OCI-LY7 (cell line): ENCODE measurements around the gene NAB2. TPM values are rescaled to one million over a fixed set of nuclear protein-coding genes. Genes with fewer than 3 reads are reported as not detected.

Experiments
- Bru-seq: library from RNA; stranded (reverse); fragments of 400-500 nt; gene quantifications from one replicate; lab custom pipeline; 2021; lab: Mats Ljungman, UMichigan
- BruChase-seq, 2 experiments: library from RNA; stranded (reverse); fragments of 400-500 nt; gene quantifications; one replicate each; lab custom pipeline; 2021; lab: Mats Ljungman, UMichigan
- BruUV-seq: library from RNA; stranded (reverse); fragments of 400-500 nt; replicated peaks from 2 replicates; lab custom pipeline; 2021; lab: Mats Ljungman, UMichigan
- CTCF ChIA-PET: fragments of 300-600 bp; sonication (Branson Sonifier 250); formaldehyde crosslinking; loops from one replicate; lab custom pipeline; 2022; ENCODE audit warnings: antibody characterized with exemption; ENCODE audit not compliant: unreplicated experiment; lab: Charles Lee
- POLR2A ChIA-PET: fragments of 300-600 bp; sonication (Branson Sonifier 250); formaldehyde crosslinking; loops from one replicate; lab custom pipeline; 2022; ENCODE audit warnings: antibody characterized with exemption; lab: Charles Lee
- DNase-seq: peaks from one replicate; pipeline ENCODE4 v3.0.0-alpha.2; 2015; ENCODE audit warnings: low spot score
- H2AFZ ChIP-seq: fragments of 200-600 bp; sonication (generic), shearing (Covaris generic); 2 replicates; pipeline ENCODE4 v1.6.1; 2014; ENCODE audit warnings: mild to moderate bottlenecking, antibody characterized with exemption, low read length, moderate library complexity
- H3K27ac ChIP-seq: fragments of 200-600 bp; sonication (generic); 2 replicates; pipeline ENCODE4 v1.5.1; 2014; ENCODE audit warnings: mixed run types, low read depth, mild to moderate bottlenecking, moderate library complexity, low read length, inconsistent platforms; ENCODE audit not compliant: poor library complexity, severe bottlenecking
- H3K36me3 ChIP-seq: fragments of 200-600 bp; sonication (generic); 2 replicates; pipeline ENCODE4 v1.6.1; 2014; ENCODE audit warnings: mild to moderate bottlenecking, antibody characterized with exemption, low read length, moderate library complexity, mixed read lengths; ENCODE audit not compliant: insufficient read depth
- H3K4me1 ChIP-seq: fragments of 200-600 bp; sonication (generic); 2 replicates; pipeline ENCODE4 v1.5.1; 2014; ENCODE audit warnings: mild to moderate bottlenecking, low read length; ENCODE audit not compliant: insufficient read depth, poor library complexity, severe bottlenecking
- H3K4me2 ChIP-seq: fragments of 200-600 bp; sonication (generic); 2 replicates; pipeline ENCODE4 v1.6.1; 2014; ENCODE audit warnings: mild to moderate bottlenecking, low read length
- H3K4me3 ChIP-seq: fragments of 200-600 bp; sonication (generic); 2 replicates; pipeline ENCODE4 v1.5.1; 2014; ENCODE audit warnings: mild to moderate bottlenecking, low read depth, low read length; ENCODE audit not compliant: poor library complexity, severe bottlenecking
- H3K79me2 ChIP-seq: fragments of 200-600 bp; sonication (generic); 2 replicates; pipeline ENCODE4 v1.6.1; 2016; ENCODE audit warnings: low read depth, mild to moderate bottlenecking, low read length, moderate library complexity, mixed read lengths; ENCODE audit not compliant: insufficient read depth
- H3K9me2 ChIP-seq: fragments of 200-600 bp; sonication (generic); 2 replicates; pipeline ENCODE4 v1.6.1; 2016; ENCODE audit warnings: mild to moderate bottlenecking, low read length, mixed read lengths; ENCODE audit not compliant: insufficient read depth
- H3K9me3 ChIP-seq: fragments of 200-600 bp; sonication (generic); 2 replicates; pipeline ENCODE4 v1.6.1; 2014; ENCODE audit warnings: mild to moderate bottlenecking, mixed run types, low read length, mixed read lengths
- H4K20me1 ChIP-seq: fragments of 200-600 bp; sonication (generic); 2 replicates; pipeline ENCODE4 v1.6.1; 2014; ENCODE audit warnings: mild to moderate bottlenecking, antibody characterized with exemption, low read length, moderate library complexity, mixed read lengths; ENCODE audit not compliant: insufficient read depth
- CTCF ChIP-seq: fragments of 200-600 bp; sonication (generic); conservative IDR thresholded peaks from 2 replicates; pipeline ENCODE4 v1.5.1; 2014; ENCODE audit warnings: mild to moderate bottlenecking, antibody characterized with exemption, low read length, moderate library complexity, mixed read lengths
- EZH2phosphoT487 ChIP-seq: fragments of 200-600 bp; sonication (generic); IDR thresholded peaks from 2 replicates; pipeline ENCODE4 v1.6.1; 2018; ENCODE audit warnings: low read depth, borderline replicate concordance, mild to moderate bottlenecking, mixed run types, antibody characterized with exemption, low read length, moderate library complexity, mixed read lengths
- intact Hi-C: fragments of 100-400 bp; cut with micrococcal nuclease; formaldehyde crosslinking; loops from one replicate; pipeline ENCODE4 v1.10.0; 2022; ENCODE audit not compliant: unreplicated experiment
- long read RNA-seq: library from polyadenylated mRNA; stranded (forward); transcript quantifications from one replicate; pipeline ENCODE4 v2.0.0, GENCODE V29; 2022
- total RNA-seq, 2 experiments: library from RNA; depleted of rRNA in 1 of 2; stranded (reverse); fragments of >200 nt in 1 of 2; shearing (Covaris generic) in 1 of 2; gene quantifications; 2 replicates each; pipeline ENCODE4 v1.2.3, GENCODE V29; 2014 to 2022

The NAB2 gene, protein sequence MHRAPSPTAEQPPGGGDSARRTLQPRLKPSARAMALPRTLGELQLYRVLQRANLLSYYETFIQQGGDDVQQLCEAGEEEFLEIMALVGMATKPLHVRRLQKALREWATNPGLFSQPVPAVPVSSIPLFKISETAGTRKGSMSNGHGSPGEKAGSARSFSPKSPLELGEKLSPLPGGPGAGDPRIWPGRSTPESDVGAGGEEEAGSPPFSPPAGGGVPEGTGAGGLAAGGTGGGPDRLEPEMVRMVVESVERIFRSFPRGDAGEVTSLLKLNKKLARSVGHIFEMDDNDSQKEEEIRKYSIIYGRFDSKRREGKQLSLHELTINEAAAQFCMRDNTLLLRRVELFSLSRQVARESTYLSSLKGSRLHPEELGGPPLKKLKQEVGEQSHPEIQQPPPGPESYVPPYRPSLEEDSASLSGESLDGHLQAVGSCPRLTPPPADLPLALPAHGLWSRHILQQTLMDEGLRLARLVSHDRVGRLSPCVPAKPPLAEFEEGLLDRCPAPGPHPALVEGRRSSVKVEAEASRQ
- 8.5 and 9.6 TPM in 2 replicates for total RNA-seq (2014; rRNA removed; shearing (Covaris generic))
- 4.7 and 6.8 TPM in 2 replicates for total RNA-seq (2022)
- percentile 36 among the genes with signal in this experiment for Bru-seq, nascent RNA
- percentile 34 among the genes with signal in this experiment for BruChase-seq, experiment 1, labeled RNA remaining after a 6-hour chase
- BruChase-seq, experiment 2, labeled RNA remaining after a 2-hour chase: percentile 45 among the genes with signal in this experiment
- long read RNA-seq, partial matches to known transcripts: 0 of 5 reads
- long read RNA-seq, other reads (novel, unspliced or antisense): 4 of 5 reads

DNA sequence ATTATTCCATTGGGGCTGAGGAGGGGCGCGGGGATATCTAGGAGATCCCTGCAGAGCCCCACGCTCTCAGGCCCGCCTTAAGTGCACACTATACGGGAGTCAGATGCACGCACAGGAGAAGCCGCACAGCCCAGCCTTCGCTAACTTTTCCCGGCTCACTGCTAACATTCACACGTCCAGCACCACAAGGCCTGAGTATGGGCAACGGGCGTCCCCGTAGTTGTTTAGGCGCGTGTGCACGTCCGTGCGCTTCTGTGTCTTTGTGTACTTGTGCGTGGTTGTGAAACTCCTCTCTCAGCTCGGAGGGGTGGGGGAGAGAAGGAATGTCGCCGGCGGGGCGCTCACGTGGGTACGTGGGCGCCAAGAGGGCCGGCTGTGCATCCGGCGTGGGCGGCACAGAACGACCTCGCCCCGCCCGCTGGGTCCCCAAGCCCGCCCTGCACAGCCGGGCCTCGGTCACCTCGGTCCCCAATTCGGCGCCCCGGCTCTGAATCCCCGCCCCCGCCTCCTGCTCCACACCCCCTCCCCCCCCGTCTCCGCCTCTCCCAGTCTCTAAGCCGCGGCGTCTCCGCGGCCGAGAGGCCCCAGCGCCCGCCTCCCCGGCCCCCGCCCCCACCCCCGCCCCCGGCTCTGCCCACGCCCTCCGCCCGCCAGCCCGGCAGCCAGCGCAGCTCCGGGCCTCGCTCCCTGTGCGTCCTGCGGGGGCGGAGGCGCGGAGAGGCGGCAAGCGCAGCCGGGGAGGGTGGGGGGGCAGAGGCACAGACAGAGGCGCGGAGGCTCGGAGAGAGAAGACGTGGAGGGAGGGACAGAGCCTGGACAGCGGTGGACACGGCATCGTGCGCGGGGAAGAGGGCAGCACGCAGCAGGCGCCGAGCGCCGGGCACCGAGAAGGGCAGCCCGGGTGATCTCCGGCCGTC, at the start of gene NAB2:
TSS of gene NAB2 (plus strand) at position 761 of the 917 bp plus-strand sequence. CDS start 158 bp downstream, outside the sequence.
- Histone ChIP-seq H3K79me2 (no peaks in the 10 kb centered on the region), H2AFZ (peak within 1 kb of the TSS; percentile 96), H3K9me2 (no peaks in the 10 kb centered on the region), H3K9me3 (no peaks in the 10 kb centered on the region), H3K27ac (peak within 1 kb of the TSS; percentile 88), H3K36me3 (peaks cover 15% of the 10 kb centered on the region; the same call in 1 of the 2 replicates), H3K4me2 (peak within 1 kb of the TSS; percentile 96), H3K4me1 (peaks cover 42% of the 10 kb centered on the region), H3K4me3 (peak within 1 kb of the TSS; percentile 80), H4K20me1 (no peaks in the 10 kb centered on the region)
- DNase-seq: peak; percentile 96
- intact Hi-C loops: loop anchor here (1.0 to 5.0 kb wide), 3 partner anchors 24 to 711 kb away; partner anchors contain the start of gene PTGES3
- BruUV-seq: no TSS peak
- CTCF ChIA-PET: interaction anchor here (0.6 to 1.3 kb wide), 3 partner anchors 15 to 18 kb away, joined by 3 read pairs; no protein-coding TSS in a partner anchor
- POLR2A ChIA-PET: interaction anchor here (0.9 to 2.3 kb wide), 4 partner anchors 8 to 23 kb away, joined by 4 to 9 read pairs (median 6); partner anchors contain the start of genes NEMP1 and STAT6
- TF ChIP-seq EZH2phosphoT487 (no peak), CTCF (no peak)

DNA sequence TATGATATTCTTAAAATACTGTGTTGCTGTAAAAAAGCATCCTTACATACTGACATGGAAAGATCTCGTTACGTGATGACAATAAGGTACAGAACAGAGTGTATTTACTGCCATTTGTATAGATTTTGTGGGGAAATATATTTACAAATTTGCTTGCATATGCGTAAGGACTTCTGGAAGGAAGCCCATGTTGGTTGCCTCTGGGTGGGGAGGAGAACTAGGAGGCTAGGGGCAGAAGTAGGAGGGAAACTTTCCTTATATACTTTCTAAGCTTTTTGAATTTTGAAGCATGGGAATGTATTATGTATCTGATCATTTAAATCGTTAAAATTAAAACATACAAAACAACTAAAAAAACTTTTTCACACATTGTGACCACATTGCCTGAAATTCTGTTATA, 48.7 kb upstream of the NAB2 start:
- Histone ChIP-seq H3K9me2 (no peaks in the 10 kb centered on the region), H3K4me3 (no peak overlapping the region), H3K4me2 (no peak overlapping the region), H4K20me1 (no peaks in the 10 kb centered on the region), H3K4me1 (no peaks in the 10 kb centered on the region), H2AFZ (no peak overlapping the region), H3K9me3 (no peaks in the 10 kb centered on the region), H3K27ac (no peak overlapping the region), H3K79me2 (no peaks in the 10 kb centered on the region), H3K36me3 (no peaks in the 10 kb centered on the region)
- CTCF ChIA-PET: no interaction called here
- POLR2A ChIA-PET: interaction anchor here (1.2 to 1.5 kb wide), 2 partner anchors 12 to 19 kb away, joined by 3 to 5 read pairs; no protein-coding TSS in a partner anchor
- intact Hi-C loops: no loop called here
- DNase-seq: no peak
- BruUV-seq: no TSS peak
- TF ChIP-seq EZH2phosphoT487 (no peak), CTCF (no peak)
